GM12872 (cell line): ENCODE data around the gene EDA.

Experiments used
- CTCF ChIP-seq: IDR thresholded peaks from 3 replicates; pipeline ENCODE4 v1.5.1; 2011; ENCODE audit warnings: low read depth, mild to moderate bottlenecking, low read length, moderate library complexity; ENCODE audit not compliant: insufficient read depth

Gene EDA

GRCh38 chrX:69613946-69614345 lies 2.0 kb upstream of the EDA start:
- TF ChIP-seq CTCF, result no peak

- TF ChIP-seq CTCF, result no peak
These were observed 1.0 kb upstream of the EDA start for GRCh38 chrX:69614886-69615285.

- TF ChIP-seq CTCF, result no peak
These were observed 571 bp upstream of the EDA start for GRCh38 chrX:69615342-69615741.

- no peak for TF ChIP-seq CTCF
These were observed 717 bp downstream of the EDA start for GRCh38 chrX:69616457-69617203.

GRCh38 chrX:69618803-69619202 lies 2.9 kb downstream of the EDA start:
- TF ChIP-seq CTCF, result no peak

DNA sequence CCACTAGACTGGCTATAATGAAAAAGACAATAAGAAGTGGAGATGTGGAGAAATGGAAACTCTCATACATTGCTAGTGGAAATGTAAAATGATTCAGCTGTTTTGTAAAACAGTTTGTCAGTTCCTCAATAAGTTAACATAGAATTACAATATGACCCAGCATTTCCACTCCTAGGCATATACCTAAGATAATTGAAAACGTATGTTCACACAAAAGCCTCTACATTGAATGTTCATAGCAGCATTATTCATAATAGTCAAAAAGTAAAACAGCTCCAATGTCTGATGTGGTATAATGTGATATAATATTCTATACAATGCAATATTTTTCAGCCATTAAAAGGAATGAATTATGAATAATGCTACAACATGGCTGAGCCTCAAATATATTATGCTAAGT lies 10.2 kb downstream of the EDA start:
- TF ChIP-seq CTCF, result no peak

GRCh38 chrX:69627744-69628143 lies 11.8 kb downstream of the EDA start:
- TF ChIP-seq CTCF, result no peak
